GM21390 (cell line): ENCODE data around the gene PNPLA6.
"Not testable (repeated sequence)": the region's sequence is repeated elsewhere in the genome, so short reads cannot be mapped to it uniquely, and the experiment has no call there.

Experiments used
- ATAC-seq: cut with Tn5 transposase; IDR thresholded peaks from one replicate; pipeline ENCODE4 v1.9.1; 2021; ENCODE audit not compliant: unreplicated experiment

PNPLA6 gene

GRCh38 chr19:7529610-7530490 is 5.7 kb upstream of the PNPLA6 start:
- ATAC-seq, result no peak

GRCh38 chr19:7533281-7533885 is 2.1 kb upstream of the PNPLA6 start:
- no peak for ATAC-seq

- no peak for ATAC-seq
Measured at GRCh38 chr19:7533925-7534480, 1.5 kb upstream of the PNPLA6 start.

- ATAC-seq, result no peak
Measured at GRCh38 chr19:7534531-7535046, 928 bp upstream of the PNPLA6 start.

- no peak for ATAC-seq
Measured at GRCh38 chr19:7535998-7536695, 630 bp downstream of the PNPLA6 start.

- ATAC-seq, result not testable (repeated sequence)
Measured at GRCh38 chr19:7538990-7539389, 3.5 kb downstream of the PNPLA6 start.

GRCh38 chr19:7539827-7540425 is 4.4 kb downstream of the PNPLA6 start:
- no peak for ATAC-seq

- no peak for ATAC-seq
Measured at GRCh38 chr19:7540761-7541474, 5.4 kb downstream of the PNPLA6 start.

- no peak for ATAC-seq
Measured at GRCh38 chr19:7541475-7541824, 5.9 kb downstream of the PNPLA6 start.

GRCh38 chr19:7541828-7542443 is 6.4 kb downstream of the PNPLA6 start:
- ATAC-seq, result no peak

GRCh38 chr19:7542556-7543348 is 7.2 kb downstream of the PNPLA6 start:
- ATAC-seq, result no peak

GRCh38 chr19:7544626-7545025 is 9.1 kb downstream of the PNPLA6 start:
- no peak for ATAC-seq

- ATAC-seq, result no peak
Measured at GRCh38 chr19:7545300-7545699, 9.8 kb downstream of the PNPLA6 start.

- ATAC-seq, result no peak
Measured at GRCh38 chr19:7545904-7546303, 10.4 kb downstream of the PNPLA6 start.

GRCh38 chr19:7547159-7547558 is 11.6 kb downstream of the PNPLA6 start:
- no peak for ATAC-seq

GRCh38 chr19:7549429-7550148 is 14.1 kb downstream of the PNPLA6 start:
- ATAC-seq, result no peak

GRCh38 chr19:7550169-7550770 is 14.8 kb downstream of the PNPLA6 start:
- ATAC-seq, result no peak
